ENCODE results near the gene S100A13. TPM values are rescaled to one million over a fixed set of nuclear protein-coding genes. Genes with fewer than 3 reads are reported as not detected.
A peak's percentile ranks its signal among the peaks of the same experiment; 100 is the strongest.
"Not testable (repeated sequence)": the region's sequence is repeated elsewhere in the genome, so short reads cannot be mapped to it uniquely, and the experiment has no call there.

Gene S100A13
- total and polyA plus RNA-seq, 2 experiments from 2014 or later: 101 to 250 TPM

- no peak for TF ChIP-seq CTCF (IDR thresholded peaks at IDR 0.05; ENCODE audit: low read depth, low read length)
- Histone ChIP-seq H3K27ac (no peak overlapping the region), H3K27me3 (no peaks in the 10 kb centered on the region), H3K36me3 (no peaks in the 10 kb centered on the region), H3K4me3 (no peak overlapping the region), H3K9me3 (ENCODE audit: low read depth) (no peaks in the 10 kb centered on the region), H3K4me1 (ENCODE audit: low read depth) (peaks cover 8% of the 10 kb centered on the region)
- no peak for DNase-seq (ENCODE audit: low read depth in 1 of 2, low spot score in 1 of 2)
These were observed 41.0 kb downstream of the S100A13 start for GRCh38 chr1:153586347-153586746.

- no peak for TF ChIP-seq CTCF (IDR thresholded peaks at IDR 0.05; ENCODE audit: low read depth, low read length)
- H3K4me1 ChIP-seq (ENCODE audit: low read depth): peaks cover 8% of the 10 kb centered on the region
- peak in 1 of 2 donors; percentile 35 for DNase-seq (ENCODE audit: low read depth in 1 of 2, low spot score in 1 of 2)
- H3K9me3 ChIP-seq (ENCODE audit: low read depth): no peaks in the 10 kb centered on the region
- no peak overlapping the region for H3K4me3 ChIP-seq
- no peaks in the 10 kb centered on the region for H3K27me3 ChIP-seq
- H3K36me3 ChIP-seq: no peaks in the 10 kb centered on the region
- no peak overlapping the region for H3K27ac ChIP-seq
These were observed 42.3 kb downstream of the S100A13 start for GRCh38 chr1:153585006-153585405.

GRCh38 chr1:153583976-153584375, 43.3 kb downstream of the S100A13 start:
- H3K9me3 ChIP-seq (ENCODE audit: low read depth): no peaks in the 10 kb centered on the region
- H3K27ac ChIP-seq: no peak overlapping the region
- no peak for TF ChIP-seq CTCF (IDR thresholded peaks at IDR 0.05; ENCODE audit: low read depth, low read length)
- no peaks in the 10 kb centered on the region for H3K36me3 ChIP-seq
- no peak overlapping the region for H3K4me3 ChIP-seq
- H3K4me1 ChIP-seq (ENCODE audit: low read depth): peaks cover 8% of the 10 kb centered on the region
- H3K27me3 ChIP-seq: no peaks in the 10 kb centered on the region
- no peak for DNase-seq (ENCODE audit: low read depth in 1 of 2, low spot score in 1 of 2)

- H3K4me3 ChIP-seq; H3K27ac ChIP-seq; H3K36me3 ChIP-seq; H3K9me3 ChIP-seq (ENCODE audit: low read depth); H3K4me1 ChIP-seq (ENCODE audit: low read depth); DNase-seq (ENCODE audit: low read depth in 1 of 2, low spot score in 1 of 2); H3K27me3 ChIP-seq: not testable (repeated sequence)
These were observed 43.8 kb downstream of the S100A13 start for GRCh38 chr1:153583514-153583913.

- H3K4me1 ChIP-seq (ENCODE audit: low read depth); H3K27me3 ChIP-seq; H3K9me3 ChIP-seq (ENCODE audit: low read depth); H3K36me3 ChIP-seq; DNase-seq (ENCODE audit: low read depth in 1 of 2, low spot score in 1 of 2); H3K27ac ChIP-seq; H3K4me3 ChIP-seq: not testable (repeated sequence)
These were observed 44.5 kb downstream of the S100A13 start for GRCh38 chr1:153582836-153583235.

- H3K4me1 ChIP-seq (ENCODE audit: low read depth): peaks cover 5% of the 10 kb centered on the region
- H3K9me3 ChIP-seq (ENCODE audit: low read depth): no peaks in the 10 kb centered on the region
- no peak for DNase-seq (ENCODE audit: low read depth in 1 of 2, low spot score in 1 of 2)
- TF ChIP-seq CTCF (IDR thresholded peaks at IDR 0.05; ENCODE audit: low read depth, low read length): no peak
- no peak overlapping the region for H3K27ac ChIP-seq
- H3K36me3 ChIP-seq: no peaks in the 10 kb centered on the region
- H3K4me3 ChIP-seq: no peak overlapping the region
- H3K27me3 ChIP-seq: no peaks in the 10 kb centered on the region
These were observed 48.4 kb downstream of the S100A13 start for GRCh38 chr1:153578936-153579335.

GRCh38 chr1:153578490-153578889, 48.8 kb downstream of the S100A13 start:
- Histone ChIP-seq H3K4me1 (ENCODE audit: low read depth) (peaks cover 2% of the 10 kb centered on the region), H3K27ac (no peak overlapping the region), H3K9me3 (ENCODE audit: low read depth) (no peaks in the 10 kb centered on the region), H3K27me3 (no peaks in the 10 kb centered on the region), H3K4me3 (no peak overlapping the region), H3K36me3 (no peaks in the 10 kb centered on the region)
- no peak for DNase-seq (ENCODE audit: low read depth in 1 of 2, low spot score in 1 of 2)
- no peak for TF ChIP-seq CTCF (IDR thresholded peaks at IDR 0.05; ENCODE audit: low read depth, low read length)
